ENCODE results near the gene VPS37B. TPM values are rescaled to one million over a fixed set of nuclear protein-coding genes. Genes with fewer than 3 reads are reported as not detected.
"Not testable (repeated sequence)": the region's sequence is repeated elsewhere in the genome, so short reads cannot be mapped to it uniquely, and the experiment has no call there.

VPS37B gene
- total RNA-seq, 2 experiments from 2014 or later: 20.1 to 20.7 TPM

DNA sequence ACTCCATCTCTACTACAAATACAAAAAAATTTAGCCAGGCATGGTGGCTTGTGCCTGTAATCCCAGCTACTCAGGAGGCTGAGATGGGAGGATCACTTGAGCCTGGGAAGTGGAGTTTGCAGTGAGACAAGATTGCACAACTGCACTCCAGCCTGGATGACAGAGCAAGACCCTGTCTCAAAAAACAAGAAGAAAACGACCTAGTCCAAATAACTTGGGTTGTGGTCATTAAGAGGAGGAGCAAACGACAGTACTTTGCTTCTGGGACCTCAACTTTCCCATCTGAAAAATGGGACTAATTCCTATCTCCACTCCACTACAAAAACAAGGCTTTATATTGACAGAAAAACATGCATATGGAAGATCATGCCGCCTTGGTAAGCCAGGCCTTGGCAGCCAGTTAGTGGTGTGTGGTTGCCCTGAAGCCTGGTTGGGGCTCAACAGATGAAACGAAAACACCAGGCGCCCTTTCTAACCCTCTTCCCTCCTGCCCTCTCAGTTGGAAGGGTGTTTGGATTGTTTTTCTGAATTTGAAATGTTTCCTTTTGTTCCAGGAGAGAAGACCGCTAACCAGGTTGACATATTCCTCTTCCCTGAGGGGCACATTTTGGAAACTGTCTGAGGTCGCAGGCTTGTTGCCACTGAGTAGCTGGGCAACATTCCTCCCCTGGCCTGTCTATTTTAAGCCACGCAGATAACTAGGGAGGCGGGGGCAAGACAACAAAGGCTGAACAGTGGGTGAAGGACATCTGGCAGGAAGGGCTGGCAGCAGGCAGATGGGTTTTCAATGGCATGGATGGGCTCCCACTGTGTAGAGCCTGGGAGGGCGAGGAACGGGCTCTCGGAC, 13.7 kb upstream of the VPS37B start:
- CTCF ChIA-PET: interaction anchor here (0.6 kb wide), 1 partner anchor 7 kb away, joined by 3 read pairs; no protein-coding TSS in a partner anchor

DNA sequence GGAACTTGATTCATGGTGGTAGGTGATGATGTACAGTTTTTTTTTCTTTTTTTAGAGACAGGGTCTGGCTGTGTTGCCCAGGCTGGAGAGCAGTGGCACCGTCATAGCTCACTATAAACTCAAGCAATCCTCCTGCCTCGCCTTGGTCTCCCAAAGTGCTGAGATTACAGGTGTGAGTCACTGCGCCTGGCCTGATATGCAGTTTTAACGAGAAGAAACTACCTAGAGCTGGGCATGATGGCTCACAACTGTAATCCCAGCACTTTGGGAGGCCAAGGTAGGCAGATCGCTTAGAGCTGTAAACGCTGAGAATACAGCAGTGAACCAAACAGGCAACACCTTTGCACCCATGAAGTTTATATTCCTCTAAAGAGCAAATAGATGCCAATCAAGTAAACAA, 13.0 kb upstream of the VPS37B start:
- ChIA-PET CTCF (interaction anchor here (0.6 kb wide), 1 partner anchor 8 kb away, joined by 3 read pairs; no protein-coding TSS in a partner anchor), POLR2A (no interaction called here)

More for the DNA sequence above, 13.7 kb upstream of the VPS37B start:
- POLR2A ChIA-PET: no interaction called here

DNA sequence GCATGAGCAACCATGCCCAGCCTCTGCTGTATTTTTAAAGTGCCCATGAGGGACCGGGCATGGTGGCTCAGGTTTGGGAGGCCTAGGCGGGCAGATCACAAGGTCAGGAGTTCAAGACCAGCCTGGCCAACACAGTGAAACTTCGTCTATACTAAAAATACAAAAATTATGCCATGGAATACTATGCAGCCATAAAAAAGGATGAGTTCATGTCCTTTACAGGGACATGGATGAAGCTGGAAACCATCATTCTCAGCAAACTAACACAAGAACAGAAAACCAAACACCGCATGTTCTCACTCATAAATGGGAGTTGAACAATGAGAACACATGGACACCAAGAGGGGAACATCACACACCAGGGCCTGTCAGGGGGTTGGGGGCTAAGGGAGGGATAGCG, 9.3 kb upstream of the VPS37B start:
- POLR2A ChIA-PET, CTCF ChIA-PET: not testable (repeated sequence)

DNA sequence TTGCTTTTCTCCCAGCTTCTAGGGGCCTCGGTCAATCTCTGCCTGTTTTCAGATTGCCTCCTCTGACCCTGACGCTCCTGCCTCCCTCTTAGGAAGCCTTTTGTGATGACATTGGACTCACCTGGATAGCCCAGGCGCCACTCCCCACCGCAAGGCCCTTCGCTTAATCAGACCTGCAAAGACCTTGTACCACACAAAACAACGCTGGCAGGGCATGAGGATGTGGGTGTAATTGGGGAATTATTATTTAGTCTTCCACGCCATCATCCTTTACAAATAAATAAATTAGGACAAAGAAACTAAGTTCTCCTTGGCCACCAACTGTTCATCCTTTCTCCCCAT, 7.7 kb upstream of the VPS37B start:
- CTCF ChIA-PET: no interaction called here
- POLR2A ChIA-PET: no interaction called here

- CTCF ChIA-PET: interaction anchor here (0.7 kb wide), 1 partner anchor 41 kb away, joined by 3 read pairs; no protein-coding TSS in a partner anchor
- POLR2A ChIA-PET: interaction anchor here (0.6 kb wide), 2 partner anchors 23 to 142 kb away, joined by 3 to 4 read pairs; no protein-coding TSS in a partner anchor
Observed at GRCh38 chr12:122902854-122903692, 7.1 kb upstream of the VPS37B start.

- ChIA-PET POLR2A (no interaction called here), CTCF (interaction anchor here (1.3 to 1.5 kb wide), 2 partner anchors 12 to 47 kb away, joined by 4 read pairs; no protein-coding TSS in a partner anchor)
Observed at GRCh38 chr12:122899887-122900286, 4.0 kb upstream of the VPS37B start.

DNA sequence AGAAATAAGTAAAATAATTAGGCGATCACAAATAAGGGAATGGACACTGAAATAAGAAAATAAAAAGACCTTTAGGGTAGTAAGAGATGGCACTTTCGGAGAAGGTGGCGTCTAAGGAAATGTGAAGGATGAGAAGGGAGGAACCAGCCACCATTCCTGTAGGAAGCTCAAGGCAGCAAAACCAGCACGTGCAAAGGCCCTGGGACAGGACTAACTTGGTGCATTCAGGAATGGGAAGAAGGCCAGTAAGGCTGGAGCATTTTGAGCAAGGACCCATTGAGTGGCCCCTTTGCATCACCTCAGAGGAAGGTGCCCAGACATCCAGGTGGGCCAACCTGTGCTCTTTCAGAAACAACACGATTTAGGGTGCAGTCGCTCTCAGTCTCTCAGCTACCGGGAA, 738 bp upstream of the VPS37B start:
- ChIA-PET POLR2A (no interaction called here), CTCF (interaction anchor here (0.8 to 2.9 kb wide), 4 partner anchors 14 to 36 kb away, joined by 3 to 10 read pairs (median 3); no protein-coding TSS in a partner anchor)

- ChIA-PET CTCF (interaction anchor here (1.6 kb wide), 1 partner anchor 35 kb away, joined by 5 read pairs; no protein-coding TSS in a partner anchor), POLR2A (interaction anchor here (1.6 to 2.3 kb wide), 3 partner anchors 12 to 24 kb away, joined by 4 to 7 read pairs (median 6); no protein-coding TSS in a partner anchor)
Observed at GRCh38 chr12:122895320-122895703, 612 bp downstream of the VPS37B start.

DNA sequence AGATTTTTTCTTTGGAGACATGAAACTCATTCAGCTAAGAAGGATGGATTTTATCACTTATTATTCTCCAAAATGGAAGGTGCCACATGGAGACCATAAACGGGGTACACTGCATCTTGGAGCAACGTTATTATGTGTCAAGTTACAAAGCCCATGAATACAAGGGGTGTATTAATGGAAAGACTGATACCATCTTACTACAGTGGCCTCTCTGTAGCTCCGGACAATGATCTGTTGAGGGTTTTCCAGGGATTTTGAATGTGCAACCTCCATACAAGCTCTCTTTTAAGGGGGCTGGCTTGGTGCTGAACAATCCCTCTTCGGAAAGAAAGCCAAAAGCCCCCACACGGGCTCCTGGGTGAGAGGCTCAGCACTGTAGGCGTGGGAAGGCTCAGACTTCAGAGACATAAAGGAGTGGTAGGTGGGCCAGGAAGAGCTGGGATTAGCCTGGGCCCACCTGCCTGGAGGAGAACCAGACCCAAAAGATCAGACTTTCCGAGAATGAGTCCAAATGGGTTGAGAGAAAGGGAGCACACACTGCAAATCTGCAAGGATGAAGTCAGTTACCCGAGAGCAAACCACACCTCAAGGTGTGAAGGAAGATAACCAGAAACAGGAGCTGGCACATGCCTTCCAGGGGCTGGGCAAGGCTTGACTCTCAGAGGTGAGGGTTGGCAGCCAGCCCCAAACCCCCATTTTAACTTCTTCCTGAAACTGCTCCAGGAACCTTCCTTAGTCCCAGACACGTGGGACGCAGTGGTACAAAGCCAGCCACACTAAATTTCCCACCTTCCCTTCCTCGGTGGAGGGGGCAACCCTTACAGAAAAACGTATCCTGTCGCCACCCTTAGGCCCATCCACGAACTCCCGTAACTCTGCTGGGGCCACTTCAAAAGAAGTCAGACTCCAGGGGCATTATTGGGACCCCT, 1.5 kb downstream of the VPS37B start:
- ChIA-PET POLR2A (interaction anchor here (1.6 to 2.3 kb wide), 3 partner anchors 12 to 23 kb away, joined by 4 to 7 read pairs (median 6); no protein-coding TSS in a partner anchor), CTCF (interaction anchor here (1.6 kb wide), 1 partner anchor 34 kb away, joined by 5 read pairs; no protein-coding TSS in a partner anchor)

- POLR2A ChIA-PET: interaction anchor here (2.3 kb wide), 1 partner anchor 13 kb away, joined by 7 read pairs; no protein-coding TSS in a partner anchor
- CTCF ChIA-PET: no interaction called here
Observed at GRCh38 chr12:122893208-122894153, 2.4 kb downstream of the VPS37B start.

DNA sequence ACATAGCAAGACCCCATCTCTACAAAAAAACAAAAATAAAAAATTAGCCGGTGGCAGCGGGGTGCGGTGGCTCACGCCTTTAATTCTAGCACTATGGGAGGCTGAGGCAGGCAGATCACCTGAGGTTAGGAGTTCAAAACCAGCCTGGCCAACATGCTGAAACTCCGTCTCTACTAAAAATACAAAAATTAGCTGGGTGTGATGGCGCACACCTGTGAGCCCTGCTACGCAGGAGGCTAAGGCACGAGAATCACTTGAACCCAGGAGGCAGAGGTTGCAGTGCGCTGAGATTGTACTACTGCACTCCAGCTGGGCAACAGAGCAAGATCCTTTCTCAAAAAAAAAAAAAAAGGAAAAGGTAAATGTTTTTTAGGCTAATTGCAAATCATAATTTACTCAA, 3.2 kb downstream of the VPS37B start:
- POLR2A ChIA-PET, CTCF ChIA-PET: not testable (repeated sequence)

DNA sequence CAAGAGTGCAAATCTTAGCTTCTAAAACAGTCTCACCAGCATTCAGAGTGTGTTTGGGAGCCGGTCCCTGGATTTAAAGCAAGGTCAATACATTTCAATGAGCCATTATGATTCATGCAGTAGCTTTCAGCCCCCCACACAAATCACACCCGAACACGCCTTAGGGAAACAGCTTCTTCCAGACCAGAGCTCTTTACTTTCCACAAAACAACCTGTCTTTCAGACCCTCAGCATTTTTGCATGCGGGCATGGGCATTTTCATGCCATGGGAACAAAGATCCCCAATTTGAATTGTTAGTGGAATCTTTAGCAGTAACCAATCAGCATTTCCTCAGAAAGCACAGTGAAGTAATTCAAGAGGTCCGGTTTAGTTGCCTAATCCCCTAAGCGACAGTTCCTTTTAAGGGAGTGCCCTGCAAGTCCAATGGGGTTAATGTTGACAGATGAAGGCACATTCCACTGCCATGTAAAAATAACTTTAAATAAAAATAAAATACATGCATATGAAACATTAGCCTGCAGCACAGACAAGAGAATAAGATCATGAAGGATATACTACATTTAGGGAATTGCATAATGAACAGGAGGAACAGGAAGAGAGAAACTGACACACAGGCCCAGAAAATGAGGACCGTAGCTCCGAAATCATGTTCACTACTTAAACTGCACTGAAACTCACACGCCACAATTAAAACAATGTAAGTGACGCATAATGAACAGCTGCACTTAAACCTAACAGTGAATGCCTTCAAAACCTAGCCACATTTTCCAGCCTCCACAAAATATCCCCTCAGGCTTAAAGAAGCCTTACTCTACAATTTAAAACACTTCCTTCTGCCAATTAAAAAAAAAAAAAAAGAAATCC, 4.0 kb downstream of the VPS37B start:
- POLR2A ChIA-PET: no interaction called here
- CTCF ChIA-PET: interaction anchor here (0.8 kb wide), 1 partner anchor 10 kb away, joined by 3 read pairs; no protein-coding TSS in a partner anchor

GRCh38 chr12:122889761-122890520, 6.0 kb downstream of the VPS37B start:
- POLR2A ChIA-PET: interaction anchor here (0.6 to 0.7 kb wide), 2 partner anchors 62 to 156 kb away, joined by 3 to 4 read pairs; no protein-coding TSS in a partner anchor
- CTCF ChIA-PET: interaction anchor here (1.9 kb wide), 1 partner anchor 18 kb away, joined by 10 read pairs; no protein-coding TSS in a partner anchor

DNA sequence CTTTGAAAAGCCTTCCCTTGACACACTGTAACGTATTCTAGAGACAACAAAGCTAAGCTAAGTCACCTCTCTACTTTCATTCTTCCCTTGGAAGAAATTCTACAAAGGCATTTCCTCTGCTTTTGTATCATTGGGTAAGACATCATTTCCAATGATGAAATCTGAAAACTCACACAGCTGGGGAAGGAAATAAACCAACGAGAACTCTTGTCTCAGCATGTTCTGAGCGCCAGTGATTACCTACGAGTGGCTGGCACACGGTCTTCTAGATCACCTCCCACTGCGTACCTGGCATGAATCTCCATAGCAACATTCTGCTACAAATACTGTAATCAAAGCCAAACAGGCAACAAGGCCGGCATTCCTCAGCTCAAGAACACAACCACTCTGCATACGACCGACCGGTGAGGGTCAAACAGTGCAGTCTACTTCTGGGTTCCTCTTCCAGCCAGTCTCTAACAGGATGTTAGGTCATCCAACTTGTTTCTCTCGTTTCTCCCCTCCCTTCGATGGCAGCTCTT, 7.6 kb downstream of the VPS37B start:
- POLR2A ChIA-PET: interaction anchor here (0.7 to 1.8 kb wide), 2 partner anchors 13 to 17 kb away, joined by 3 to 4 read pairs; no protein-coding TSS in a partner anchor
- CTCF ChIA-PET: interaction anchor here (0.9 to 1.9 kb wide), 4 partner anchors 11 to 466 kb away, joined by 3 to 10 read pairs (median 4); partner anchors contain the start of gene CLIP1

- CTCF ChIA-PET: interaction anchor here (0.9 to 1.9 kb wide), 2 partner anchors 11 to 16 kb away, joined by 4 to 10 read pairs; no protein-coding TSS in a partner anchor
- POLR2A ChIA-PET: interaction anchor here (0.7 to 1.8 kb wide), 2 partner anchors 13 to 16 kb away, joined by 3 to 4 read pairs; no protein-coding TSS in a partner anchor
Observed at GRCh38 chr12:122887819-122888212, 8.1 kb downstream of the VPS37B start.

All from activated CD8-positive, alpha-beta memory T cell treated with anti-CD3 and anti-CD28 coated beads for 36 hours (primary cell).